ENCODE data around the gene GP1BB.

GP1BB gene

DNA sequence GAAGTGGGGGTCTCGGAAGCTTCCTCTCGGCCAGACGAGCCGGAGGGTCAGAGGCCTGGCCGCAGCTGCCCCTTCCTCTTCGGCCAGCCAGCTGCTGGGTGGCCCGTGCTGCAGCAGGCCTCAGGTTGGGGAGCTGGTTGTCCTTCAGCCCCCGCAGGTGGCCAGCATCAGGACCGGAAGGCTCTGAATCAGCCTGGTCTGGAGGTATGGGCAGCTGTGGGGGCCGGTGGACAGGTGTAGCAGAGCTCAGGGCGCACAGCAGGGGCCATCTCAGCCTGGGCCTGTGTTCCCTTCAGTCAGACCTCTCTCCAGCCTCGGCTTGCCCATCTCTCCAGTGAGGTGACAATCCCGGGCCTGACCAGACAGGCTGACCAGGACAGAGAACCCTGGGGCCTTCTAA, 23.4 kb downstream of the GP1BB start:
- TF ChIP-seq, protein P1, sequence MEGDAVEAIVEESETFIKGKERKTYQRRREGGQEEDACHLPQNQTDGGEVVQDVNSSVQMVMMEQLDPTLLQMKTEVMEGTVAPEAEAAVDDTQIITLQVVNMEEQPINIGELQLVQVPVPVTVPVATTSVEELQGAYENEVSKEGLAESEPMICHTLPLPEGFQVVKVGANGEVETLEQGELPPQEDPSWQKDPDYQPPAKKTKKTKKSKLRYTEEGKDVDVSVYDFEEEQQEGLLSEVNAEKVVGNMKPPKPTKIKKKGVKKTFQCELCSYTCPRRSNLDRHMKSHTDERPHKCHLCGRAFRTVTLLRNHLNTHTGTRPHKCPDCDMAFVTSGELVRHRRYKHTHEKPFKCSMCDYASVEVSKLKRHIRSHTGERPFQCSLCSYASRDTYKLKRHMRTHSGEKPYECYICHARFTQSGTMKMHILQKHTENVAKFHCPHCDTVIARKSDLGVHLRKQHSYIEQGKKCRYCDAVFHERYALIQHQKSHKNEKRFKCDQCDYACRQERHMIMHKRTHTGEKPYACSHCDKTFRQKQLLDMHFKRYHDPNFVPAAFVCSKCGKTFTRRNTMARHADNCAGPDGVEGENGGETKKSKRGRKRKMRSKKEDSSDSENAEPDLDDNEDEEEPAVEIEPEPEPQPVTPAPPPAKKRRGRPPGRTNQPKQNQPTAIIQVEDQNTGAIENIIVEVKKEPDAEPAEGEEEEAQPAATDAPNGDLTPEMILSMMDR (IDR thresholded peaks at IDR 0.05) = no peak
- Histone ChIP-seq H3K27ac (no peak overlapping the region), H3K4me3 (no peak overlapping the region)

DNA sequence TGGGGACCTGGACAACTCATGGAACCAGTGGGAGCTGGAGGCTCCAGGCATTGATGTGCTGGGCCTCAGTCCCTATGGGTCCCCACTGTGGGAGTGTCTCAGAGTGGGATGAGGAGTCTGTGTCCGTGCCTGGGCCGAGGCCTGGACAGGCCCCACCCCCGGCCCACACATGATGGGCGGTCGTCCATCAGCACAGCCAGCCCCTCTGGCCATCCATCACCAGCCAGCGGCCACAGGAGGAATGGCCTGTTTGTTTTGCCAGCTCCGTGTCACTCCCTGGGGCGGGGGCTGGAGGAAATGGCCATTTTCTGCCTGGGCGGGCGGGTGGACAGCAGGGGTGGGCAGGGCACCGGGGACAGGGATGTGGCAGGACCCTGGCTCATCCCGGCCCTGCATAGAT, 24.2 kb downstream of the GP1BB start:
- TF ChIP-seq, protein P1 (IDR thresholded peaks at IDR 0.05) = no peak
- H3K4me3 ChIP-seq = no peak overlapping the region
- no peak for DNase-seq (ENCODE audit: low spot score)
- H3K27ac ChIP-seq = no peak overlapping the region

More for the DNA sequence above, 23.4 kb downstream of the GP1BB start:
- DNase-seq (ENCODE audit: low spot score) = no peak

DNA sequence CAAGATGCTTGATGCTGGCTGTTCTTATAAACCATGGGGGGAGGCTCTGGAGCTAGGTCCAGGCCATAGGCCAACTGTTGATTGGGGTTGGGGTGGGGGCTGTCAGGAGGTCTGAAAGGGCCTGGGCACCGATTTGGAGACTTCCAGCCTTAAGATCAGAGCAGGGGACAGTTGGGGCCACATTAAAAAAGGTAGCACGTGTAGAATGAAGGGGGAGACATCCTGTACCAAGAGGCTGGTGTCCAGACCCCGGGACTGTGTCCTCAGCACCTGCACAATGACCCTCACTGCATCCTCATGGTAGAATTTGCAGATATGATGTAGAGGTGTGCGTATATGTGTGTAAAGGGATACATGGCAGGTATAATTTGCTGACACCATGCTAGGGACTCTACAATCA, 24.8 kb downstream of the GP1BB start:
- TF ChIP-seq, protein P1 (IDR thresholded peaks at IDR 0.05) = no peak
- Histone ChIP-seq H3K27ac (no peak overlapping the region), H3K4me3 (no peak overlapping the region)
- DNase-seq (ENCODE audit: low spot score) = no peak

DNA sequence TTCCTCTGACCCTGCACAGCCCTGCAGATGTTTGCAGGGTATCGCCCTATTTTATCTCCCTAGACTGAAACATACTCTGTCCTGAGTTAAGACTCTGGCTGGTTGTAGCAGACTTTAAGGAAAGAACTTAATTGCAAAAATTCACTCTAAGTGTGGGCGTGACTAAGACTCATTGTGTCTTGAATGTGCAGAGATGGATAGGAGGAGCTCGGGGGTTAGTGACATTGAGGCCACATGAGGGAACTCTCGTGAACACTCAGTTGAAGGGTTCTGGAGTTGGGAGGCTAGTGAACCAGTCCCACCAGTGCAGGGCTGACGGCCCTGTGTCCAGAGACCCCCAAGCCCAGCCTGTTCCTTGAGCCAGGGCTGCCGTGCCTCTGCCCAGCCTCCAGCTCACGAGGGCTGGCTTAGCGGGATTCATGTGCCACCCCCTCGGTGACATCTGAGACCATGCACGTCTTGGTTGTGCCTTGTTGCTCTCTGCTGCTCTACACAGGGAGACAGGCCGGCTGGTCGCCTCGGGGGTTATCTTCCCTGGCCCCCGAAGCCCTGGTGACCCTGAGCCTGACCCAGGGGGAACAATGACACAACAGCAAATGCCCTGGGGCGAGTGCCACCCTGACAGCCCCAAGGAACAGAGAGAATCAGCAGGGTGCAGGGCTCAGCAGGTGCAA, 25.8 kb downstream of the GP1BB start:
- no peak for DNase-seq (ENCODE audit: low spot score)
- TF ChIP-seq, protein P1 (IDR thresholded peaks at IDR 0.05) = no peak
- H3K27ac ChIP-seq = no peak overlapping the region
- no peak overlapping the region for H3K4me3 ChIP-seq

GRCh38 chr22:19749876-19750275, 26.5 kb downstream of the GP1BB start:
- Histone ChIP-seq H3K4me3 (no peak overlapping the region), H3K27ac (no peak overlapping the region)
- TF ChIP-seq, protein P1 (IDR thresholded peaks at IDR 0.05) = no peak
- no peak for DNase-seq (ENCODE audit: low spot score)

- H3K27ac ChIP-seq = no peak overlapping the region
- H3K4me3 ChIP-seq = no peak overlapping the region
- TF ChIP-seq, protein P1 (IDR thresholded peaks at IDR 0.05) = no peak
- no peak for DNase-seq (ENCODE audit: low spot score)
Measured at GRCh38 chr22:19750507-19751490, 27.5 kb downstream of the GP1BB start.
